D341Med (cell line): ENCODE measurements around the gene GRB7.
"Not testable (repeated sequence)": the region's sequence is repeated elsewhere in the genome, so short reads cannot be mapped to it uniquely, and the experiment has no call there.

Experiments used
- DNase-seq: peaks from one replicate; pipeline ENCODE4 v3.0.0; 2012; ENCODE audit warnings: low spot score

GRB7 gene

DNA sequence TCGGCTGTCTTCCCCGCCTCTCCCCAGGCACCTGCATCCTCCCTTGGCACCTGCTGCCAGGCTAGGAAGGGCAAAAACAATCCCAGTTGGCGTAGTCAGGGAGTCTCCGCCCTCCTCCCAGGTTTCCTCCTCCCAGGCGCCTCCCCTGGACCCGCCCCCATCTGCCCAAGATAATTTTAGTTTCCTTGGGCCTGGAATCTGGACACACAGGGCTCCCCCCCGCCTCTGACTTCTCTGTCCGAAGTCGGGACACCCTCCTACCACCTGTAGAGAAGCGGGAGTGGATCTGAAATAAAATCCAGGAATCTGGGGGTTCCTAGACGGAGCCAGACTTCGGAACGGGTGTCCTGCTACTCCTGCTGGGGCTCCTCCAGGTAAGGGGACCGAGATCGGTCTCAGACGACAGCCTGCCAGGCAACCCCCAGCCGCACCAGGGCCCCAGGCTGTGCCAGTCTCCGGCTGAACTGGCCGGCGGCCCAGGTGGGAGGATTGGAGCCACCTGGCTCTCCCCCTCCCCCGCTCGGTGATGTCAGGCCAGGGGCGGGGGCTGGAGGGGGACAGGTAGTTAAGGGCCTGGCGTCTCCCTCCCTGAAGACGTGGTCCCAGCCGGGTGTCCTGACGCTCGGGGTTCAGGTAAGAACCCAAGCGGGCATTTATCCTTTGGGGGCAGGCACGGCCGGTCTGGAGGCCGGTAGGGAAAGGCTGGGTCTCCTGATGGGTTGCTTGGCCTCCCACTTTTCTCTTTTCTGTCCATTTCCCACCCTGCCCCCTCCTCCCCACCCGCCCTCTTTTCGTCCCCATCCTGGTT lies at the start of gene GRB7:
TSS of gene GRB7 (plus strand) at position 179 of the 808 bp plus-strand sequence. CDS start 4,364 bp downstream, outside the sequence.
- DNase-seq = no peak

DNA sequence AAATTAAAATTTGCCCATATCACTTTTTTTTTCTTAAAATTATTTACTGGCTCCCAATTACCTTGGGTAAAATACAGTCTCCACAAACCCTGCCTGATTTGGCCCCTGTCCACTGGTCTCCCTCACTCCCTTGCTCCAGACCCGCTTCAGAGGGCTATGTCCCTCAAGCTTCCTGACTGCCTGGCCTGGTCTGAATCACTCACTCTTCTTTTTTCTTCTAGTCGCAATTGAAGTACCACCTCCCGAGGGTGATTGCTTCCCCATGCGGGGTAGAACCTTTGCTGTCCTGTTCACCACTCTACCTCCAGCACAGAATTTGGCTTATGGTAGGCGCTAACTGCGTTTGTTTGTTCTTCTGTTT lies 49.3 kb upstream of the GRB7 start:
- no peak for DNase-seq

DNA sequence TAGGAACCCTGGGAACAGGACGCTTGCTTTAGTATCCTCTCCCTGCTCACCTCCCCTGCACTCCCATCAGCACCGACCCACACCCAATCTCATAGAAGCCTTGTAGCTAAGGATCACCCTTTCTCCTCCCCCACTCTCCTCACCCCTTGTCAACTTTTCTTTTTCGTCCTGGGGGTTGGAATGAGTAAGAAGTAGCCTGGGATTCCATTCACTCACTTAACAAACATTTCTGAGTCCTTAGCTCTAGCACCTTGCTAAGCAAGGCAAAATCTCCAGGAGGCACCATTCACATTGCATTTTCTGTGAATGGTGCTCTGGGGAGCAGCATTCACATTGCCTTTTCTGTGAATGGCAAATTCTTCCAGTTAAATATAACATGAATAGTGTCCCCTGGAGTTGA lies 48.8 kb upstream of the GRB7 start:
- no peak for DNase-seq

DNA sequence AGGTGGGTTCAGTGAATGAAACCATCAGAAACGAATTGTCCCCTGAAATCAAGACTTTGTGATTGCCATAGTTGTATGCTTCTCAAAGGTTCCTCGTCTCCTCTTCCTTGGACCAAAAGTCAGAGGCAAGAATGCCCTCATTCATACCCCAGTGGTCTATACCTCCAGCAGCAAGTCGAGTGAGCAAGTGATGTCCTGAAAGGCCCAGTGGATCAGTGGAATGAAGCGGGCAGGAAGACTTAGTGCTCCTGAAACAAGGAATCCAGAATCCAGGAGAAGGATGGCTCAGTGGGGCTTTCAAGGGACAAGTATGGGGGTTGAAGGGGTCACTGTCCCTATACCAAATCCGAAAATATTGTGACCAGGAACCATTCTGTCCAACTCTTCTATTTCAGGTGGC lies 43.1 kb upstream of the GRB7 start:
- DNase-seq = no peak

DNA sequence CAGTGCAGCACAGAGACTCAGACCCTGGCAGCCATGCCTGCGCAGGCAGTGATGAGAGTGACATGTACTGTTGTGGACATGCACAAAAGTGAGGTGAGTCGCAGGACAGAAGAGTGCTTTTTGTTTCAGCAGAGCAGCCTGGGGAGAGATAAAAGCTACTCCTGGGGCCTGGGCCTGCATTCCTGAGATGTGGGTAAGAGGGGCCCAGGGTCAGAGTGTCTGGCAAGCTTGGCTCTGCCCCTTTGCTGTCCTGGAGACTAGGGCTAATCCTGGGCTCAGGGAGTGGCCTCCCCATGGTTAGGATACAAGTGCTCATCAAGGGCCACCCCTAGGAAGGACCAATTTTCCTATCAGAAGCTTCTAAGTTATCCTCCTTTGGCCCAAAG lies 42.7 kb upstream of the GRB7 start:
- DNase-seq = no peak

DNA sequence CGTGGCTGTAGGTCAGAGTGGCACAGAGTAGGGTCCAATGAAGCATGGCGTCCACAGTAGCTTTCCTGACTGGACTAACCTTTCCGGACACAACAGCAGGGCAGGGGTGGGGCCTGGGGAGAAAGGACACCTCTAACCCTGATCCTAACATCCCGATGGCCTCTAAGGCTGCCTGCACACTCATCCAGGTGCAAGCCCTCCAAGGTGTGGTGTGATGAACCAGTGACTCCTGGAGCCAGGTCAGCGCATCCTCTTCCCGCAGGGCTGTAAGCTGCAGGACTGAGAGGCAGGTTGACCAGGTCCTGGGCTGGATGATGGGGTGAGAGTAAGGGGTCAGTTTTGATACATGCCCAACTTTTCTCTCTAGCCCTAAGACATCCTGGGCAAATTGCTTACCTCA lies 41.0 kb upstream of the GRB7 start:
- DNase-seq = no peak

DNA sequence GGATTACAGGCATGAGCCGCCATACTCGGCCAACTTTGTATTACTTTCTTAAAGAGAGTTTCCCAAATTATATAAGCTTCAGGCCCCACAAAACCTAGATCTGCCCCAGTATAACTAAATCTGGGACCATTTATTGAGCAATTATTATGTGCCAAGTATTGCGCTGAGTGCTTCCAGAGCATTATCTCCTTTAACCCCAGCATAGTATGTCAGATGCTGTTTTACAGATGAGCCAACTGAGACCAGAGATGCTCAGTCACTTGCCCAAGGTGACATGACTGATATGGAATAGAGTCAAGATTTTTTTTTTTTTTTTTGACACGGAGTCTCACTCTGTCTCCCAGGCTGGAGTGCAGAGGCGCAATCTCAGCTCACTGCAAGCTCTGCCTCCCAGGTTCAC lies 39.8 kb upstream of the GRB7 start:
- DNase-seq = no peak

DNA sequence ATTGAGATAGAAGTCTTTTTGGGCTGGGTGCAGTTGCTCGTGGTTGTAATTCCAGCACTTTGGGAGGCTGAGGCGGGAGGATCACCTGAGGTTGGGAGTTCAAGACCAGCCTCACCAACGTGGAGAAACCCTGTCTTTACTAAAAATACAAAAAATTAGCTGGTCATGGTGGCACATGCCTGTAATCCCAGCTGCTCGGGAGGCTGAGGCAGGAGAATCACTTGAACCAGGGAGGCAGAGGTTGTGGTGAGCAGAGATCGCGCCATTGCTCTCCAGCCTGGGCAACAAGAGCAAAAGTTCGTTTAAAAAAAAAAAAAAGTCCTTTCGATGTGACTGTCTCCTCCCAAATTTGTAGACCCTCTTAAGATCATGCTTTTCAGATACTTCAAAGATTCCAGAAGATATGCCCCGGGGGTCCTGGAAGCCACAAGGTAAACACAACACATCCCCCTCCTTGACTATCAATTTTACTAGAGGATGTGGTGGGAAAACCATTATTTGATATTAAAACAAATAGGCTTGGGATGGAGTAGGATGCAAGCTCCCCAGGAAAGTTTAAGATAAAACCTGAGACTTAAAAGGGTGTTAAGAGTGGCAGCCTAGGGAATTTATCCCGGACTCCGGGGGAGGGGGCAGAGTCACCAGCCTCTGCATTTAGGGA lies 38.5 kb upstream of the GRB7 start:
- not testable (repeated sequence) for DNase-seq

DNA sequence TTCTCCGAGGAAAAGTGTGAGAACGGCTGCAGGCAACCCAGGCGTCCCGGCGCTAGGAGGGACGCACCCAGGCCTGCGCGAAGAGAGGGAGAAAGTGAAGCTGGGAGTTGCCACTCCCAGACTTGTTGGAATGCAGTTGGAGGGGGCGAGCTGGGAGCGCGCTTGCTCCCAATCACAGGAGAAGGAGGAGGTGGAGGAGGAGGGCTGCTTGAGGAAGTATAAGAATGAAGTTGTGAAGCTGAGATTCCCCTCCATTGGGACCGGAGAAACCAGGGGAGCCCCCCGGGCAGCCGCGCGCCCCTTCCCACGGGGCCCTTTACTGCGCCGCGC lies 38.0 kb upstream of the GRB7 start, which contains the start of gene ERBB2:
TSS of gene ERBB2 (plus strand) at position 247 of the 330 bp plus-strand sequence. CDS start 175 bp downstream, outside the sequence.
- DNase-seq = no peak

DNA sequence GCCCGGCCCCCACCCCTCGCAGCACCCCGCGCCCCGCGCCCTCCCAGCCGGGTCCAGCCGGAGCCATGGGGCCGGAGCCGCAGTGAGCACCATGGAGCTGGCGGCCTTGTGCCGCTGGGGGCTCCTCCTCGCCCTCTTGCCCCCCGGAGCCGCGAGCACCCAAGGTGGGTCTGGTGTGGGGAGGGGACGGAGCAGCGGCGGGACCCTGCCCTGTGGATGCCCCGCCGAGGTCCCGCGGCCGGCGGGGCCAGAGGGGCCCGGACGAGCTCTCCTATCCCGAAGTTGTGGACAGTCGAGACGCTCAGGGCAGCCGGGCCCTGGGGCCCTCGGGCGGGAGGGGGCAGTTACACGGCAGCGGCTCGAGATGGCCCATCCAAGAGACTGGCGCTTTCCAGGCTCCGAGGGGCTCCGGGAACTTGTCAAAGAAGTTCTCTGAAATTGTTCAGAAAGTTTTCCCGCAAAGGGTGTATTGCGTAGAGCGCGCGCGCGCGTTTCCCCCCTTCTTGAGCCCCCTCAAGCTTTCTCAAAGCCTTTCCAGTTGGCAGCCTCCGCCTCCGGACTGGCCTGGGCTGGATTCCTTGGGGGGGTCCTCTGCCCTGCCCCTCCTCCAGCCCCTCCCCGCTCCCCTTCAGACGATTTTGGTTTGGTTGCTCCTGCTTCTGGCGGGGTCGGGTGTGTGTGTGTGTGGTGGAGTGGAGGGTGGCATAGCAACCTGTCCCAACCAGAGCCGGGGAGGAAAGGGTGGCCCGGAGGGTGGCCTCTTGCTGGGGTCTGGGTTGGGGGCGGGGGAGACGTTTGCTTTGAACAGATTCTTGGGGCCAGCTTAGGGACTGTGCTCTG lies 37.4 kb upstream of the GRB7 start:
- peak; percentile 70 for DNase-seq

DNA sequence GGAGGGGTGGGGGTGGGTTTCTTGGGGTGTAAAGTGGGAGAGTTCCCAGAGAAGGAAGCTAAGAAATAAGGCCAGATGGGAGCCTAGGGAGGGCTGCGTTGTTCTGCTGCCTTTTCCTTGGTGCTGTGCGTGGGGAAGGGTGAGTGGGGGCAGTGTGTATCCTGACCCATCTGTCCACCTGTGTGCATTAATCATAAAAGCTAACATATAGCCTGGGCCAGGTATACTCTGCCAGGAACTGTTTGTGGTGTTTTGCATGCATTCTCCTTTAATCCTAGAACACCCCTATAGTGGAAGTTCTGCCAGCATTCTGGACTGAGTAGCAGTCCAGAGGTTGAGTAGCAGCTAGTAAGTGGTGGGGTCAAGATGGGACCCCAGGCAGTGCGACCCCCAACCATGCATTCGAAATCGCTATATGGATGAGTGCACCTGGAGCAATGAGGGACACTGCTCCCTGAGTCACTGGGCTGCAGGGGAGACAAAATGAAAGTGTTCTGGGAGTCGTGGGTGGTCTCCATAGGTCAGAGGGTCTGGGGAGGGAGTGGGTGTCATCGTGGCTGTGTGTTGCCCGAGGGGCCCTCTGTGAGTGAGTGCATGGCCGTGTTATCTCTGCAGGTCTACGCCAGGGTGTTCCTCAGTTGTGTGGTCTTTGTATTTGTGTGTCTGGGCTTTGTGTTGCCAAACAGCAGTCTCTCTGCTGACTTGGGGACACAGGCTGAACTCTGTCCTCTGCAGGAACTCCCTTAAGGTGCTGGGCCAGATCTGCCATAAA lies 36.5 kb upstream of the GRB7 start:
- no peak for DNase-seq

DNA sequence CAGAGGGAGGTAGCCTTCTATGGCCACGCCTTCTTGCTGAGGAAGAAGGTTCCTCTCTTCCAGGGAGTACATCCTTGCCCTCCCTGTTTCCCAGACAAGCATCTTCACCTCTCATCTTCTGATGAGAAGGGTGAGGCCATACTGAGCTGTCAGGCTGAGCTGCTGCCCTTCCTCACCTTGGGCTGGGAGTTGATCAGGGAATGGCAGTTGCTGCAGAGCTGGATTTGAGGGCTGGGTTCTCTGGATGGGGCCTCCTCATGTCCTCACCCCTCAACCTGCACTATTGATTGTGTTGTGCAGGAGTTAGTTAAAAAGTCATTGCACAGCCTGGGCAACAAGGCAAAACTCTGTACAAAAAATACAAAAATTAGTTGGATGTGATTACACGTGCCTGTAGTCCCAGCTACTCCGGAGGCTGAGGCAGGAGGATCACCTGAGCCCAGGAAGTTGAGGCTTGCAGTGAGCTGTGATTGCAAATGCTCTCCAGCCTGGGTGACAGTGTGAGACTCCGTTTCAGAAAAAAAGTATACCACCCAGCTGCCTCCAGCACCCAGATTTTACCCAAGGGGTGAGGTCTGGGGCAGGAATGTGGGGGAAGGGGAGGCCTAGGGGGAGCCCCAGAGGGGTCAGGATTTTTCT lies 35.8 kb upstream of the GRB7 start:
- no peak for DNase-seq

DNA sequence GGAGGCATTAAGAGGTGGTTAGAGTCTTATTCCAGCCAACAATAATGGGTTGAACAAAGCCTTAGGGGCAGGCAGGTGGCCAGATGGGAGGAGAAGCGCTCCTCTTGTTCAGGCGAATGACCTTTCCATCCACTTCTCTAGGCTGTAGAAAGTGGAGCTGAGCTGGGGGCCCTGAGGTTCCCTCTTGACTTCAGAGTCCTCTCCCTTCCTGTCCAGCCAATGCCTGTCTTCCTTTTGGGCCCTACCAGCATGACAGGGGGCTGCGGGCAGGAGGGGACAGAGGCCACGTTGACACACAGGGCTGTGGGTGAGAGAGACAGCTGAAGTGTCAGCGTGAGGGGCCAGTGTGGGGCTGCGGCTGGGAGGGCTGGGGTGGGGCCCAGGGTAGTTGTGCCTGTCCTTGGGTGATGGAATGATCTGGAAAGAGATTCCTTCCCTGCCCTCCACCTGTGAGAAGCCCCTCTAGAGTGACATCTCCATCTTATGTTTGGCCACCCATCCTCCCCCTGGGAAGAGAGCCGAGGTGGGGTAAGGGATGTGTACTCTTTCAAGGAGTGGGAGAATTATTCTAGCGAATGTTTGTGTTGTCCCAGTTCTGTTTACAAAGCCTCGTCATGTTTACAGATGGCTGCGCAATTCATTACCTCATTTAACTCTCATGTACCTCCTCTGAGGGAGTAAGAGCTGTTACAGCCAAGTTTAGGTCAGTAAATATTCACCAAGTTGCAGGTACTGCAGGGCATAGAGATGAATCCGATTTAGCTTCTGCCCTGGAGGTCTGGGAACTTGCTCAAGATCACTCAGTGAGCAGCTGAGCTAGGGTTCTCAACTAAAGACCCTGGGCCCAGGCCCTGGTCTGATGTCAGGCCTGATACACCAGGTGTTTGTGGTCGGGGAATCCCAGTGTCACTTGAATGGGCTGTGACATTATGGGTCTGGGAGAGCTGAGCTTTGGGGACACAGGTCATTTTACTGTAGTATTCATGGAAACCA lies 34.5 kb upstream of the GRB7 start:
- no peak for DNase-seq

DNA sequence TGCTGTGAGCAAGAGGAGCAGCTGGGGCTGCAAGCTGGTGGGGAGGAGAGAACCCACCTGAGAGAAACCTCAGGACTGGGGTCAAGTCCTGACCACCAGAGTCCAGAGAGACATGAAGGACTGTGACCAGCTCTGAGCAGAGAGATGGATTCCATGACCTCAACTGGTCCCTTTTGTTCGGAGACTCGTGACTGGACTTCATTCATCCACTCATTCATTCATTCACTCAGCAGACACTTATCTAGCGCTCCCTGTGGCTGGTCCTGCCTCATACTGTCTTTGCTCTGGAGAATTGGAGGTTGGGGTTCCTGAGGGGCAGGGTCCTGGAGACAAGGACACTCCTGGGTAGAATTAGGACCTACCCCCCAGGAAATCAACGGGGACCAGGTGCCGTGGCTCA lies 33.8 kb upstream of the GRB7 start:
- DNase-seq = no peak

DNA sequence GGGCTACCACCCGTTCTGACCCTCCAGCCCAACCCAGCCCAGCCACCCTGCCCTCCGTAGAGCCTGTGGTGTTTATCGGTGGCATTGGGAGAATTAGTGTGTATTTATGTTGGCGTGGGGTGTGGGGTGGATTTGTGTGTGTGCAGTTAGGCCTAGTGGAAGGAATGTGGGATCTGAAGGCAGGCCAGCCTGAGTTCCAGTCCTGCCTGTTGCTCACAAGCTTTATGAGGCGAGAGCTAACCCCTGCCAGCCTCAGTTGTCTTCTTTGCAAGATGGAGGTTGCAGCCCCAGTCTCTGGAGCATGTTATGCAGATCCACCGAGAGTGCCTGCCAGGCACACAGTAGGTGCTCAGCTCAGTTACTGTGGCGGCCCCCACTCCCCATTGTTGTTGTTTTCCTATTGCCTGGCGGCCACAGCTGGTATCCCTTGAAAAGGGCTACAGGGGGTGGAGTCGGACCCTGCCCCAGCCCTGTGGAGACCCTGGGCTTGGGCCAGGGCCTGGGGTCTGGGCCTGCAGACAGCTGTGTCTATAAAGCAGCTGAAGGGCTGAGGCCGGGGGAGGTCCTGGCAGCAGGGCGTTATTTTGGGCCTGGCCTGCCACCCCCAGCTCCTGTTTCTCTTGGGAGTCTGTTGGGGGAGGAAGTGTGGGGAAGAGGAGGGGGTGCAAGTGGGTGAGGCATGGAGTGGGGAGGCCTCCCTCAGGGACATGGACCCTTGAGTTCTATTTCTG lies 32.8 kb upstream of the GRB7 start:
- DNase-seq = no peak

DNA sequence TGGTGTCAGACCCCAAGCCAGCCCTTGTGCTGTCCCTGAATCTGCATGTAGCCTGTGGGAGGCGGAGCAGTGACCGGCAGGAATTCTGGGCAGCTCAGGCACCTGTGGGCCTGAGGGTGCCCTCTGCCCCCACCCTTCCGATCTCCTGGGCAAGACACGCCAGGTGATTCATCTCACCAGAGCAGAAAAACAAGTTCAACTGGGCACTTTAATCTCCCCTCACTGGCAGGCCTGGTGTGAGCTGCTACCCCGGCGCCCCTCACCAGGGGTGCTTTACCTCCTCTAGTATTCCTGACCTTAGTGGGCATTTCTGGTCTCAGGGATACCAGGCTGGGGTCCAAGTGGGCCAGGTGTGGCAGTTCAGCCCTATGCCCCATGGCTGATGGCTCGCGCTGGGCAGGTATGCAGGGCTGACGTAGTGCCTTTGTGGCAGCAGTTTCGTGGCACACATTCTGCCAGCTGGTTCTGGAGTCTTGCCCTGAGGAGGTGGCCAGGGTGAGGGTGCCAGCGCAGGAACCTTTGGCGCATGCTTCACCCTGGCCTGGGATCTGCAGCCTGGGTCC lies 31.9 kb upstream of the GRB7 start:
- DNase-seq = no peak

DNA sequence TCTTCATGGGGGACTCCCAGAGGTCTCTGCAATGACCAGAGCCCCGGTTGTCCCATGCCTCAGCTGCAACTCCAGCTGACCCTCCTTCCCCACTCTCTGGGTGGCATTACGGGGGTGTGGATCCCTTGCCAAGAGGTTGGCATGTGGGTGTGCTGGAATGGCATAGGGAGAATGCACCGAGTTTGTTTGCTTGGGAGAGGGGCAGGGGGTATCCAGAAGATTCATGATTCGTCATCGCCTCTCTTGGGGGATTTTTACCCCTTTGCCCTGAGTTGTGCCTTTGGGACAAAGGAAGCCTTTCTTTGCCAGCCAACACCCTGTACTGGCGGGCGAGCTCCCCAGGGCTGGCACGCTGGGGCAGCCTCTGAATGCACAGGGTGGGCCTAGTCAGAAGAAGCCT lies 31.4 kb upstream of the GRB7 start:
- DNase-seq = no peak

DNA sequence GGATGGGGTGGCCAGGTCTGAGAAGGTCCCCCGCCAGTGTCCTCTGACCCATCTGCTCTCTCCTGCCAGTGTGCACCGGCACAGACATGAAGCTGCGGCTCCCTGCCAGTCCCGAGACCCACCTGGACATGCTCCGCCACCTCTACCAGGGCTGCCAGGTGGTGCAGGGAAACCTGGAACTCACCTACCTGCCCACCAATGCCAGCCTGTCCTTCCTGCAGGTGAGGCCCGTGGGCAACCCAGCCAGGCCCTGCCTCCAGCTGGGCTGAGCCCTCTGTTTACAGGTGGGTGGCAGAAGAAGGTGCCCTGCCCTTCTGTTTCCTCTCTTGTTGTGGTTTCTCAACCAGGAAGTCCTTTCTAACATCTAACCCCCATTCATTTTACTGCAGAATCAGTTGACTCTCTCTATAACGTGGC lies 30.8 kb upstream of the GRB7 start:
- no peak for DNase-seq

DNA sequence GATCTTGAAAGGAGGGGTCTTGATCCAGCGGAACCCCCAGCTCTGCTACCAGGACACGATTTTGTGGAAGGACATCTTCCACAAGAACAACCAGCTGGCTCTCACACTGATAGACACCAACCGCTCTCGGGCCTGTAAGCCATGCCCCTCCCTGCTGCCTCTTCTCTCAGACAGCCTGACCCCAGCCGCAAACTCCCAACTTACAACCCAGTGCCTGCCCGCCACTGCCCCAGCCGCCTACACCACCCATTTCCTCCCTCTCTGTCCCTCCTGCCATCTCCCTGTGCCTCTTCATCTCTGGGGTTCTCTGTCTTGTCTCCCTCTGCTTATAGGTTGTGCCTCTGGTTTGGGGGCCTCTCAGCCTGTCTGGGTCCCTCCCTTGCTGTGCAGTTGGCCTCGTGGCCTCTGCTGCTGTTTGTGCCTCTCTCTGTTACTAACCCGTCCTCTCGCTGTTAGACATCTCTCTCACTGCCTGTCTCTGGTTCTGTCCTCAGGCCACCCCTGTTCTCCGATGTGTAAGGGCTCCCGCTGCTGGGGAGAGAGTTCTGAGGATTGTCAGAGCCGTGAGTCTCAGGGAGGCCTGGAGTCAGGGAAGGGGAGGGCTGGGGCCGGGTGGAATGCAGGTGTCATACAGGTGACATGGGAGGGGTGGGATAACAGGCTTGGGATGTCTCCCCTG lies 28.3 kb upstream of the GRB7 start:
- no peak for DNase-seq
